Right hindlimb (tissue), 1 donor: ENCODE results near the gene CD9.
A peak's percentile ranks its signal among the peaks of the same experiment; 100 is the strongest.
"Not testable (repeated sequence)": the region's sequence is repeated elsewhere in the genome, so short reads cannot be mapped to it uniquely, and the experiment has no call there.

Experiments used
- DNase-seq: peaks from one replicate; pipeline ENCODE4 v3.0.0-alpha.2; 2018

CD9 gene

GRCh38 chr12:6180268-6181051, 19.7 kb upstream of the CD9 start:
- peak; percentile 63 for DNase-seq

- no peak for DNase-seq
These were observed 19.0 kb upstream of the CD9 start for GRCh38 chr12:6181166-6181565.

GRCh38 chr12:6181583-6182278, 18.5 kb upstream of the CD9 start:
- no peak for DNase-seq

- peak; percentile 79 for DNase-seq
These were observed 17.8 kb upstream of the CD9 start for GRCh38 chr12:6182279-6182898.

GRCh38 chr12:6183689-6184428, 16.3 kb upstream of the CD9 start:
- DNase-seq, result no peak

GRCh38 chr12:6185961-6186827, 14.0 kb upstream of the CD9 start:
- no peak for DNase-seq

GRCh38 chr12:6187948-6188793, 12.0 kb upstream of the CD9 start:
- DNase-seq, result no peak

GRCh38 chr12:6189028-6189427, 11.2 kb upstream of the CD9 start:
- no peak for DNase-seq

- not testable (repeated sequence) for DNase-seq
These were observed 10.1 kb upstream of the CD9 start for GRCh38 chr12:6189952-6190598.

- not testable (repeated sequence) for DNase-seq
These were observed 9.3 kb upstream of the CD9 start for GRCh38 chr12:6190767-6191530.

- DNase-seq, result no peak
These were observed 7.4 kb upstream of the CD9 start for GRCh38 chr12:6192604-6193380.

- no peak for DNase-seq
These were observed 6.1 kb upstream of the CD9 start for GRCh38 chr12:6193853-6194815.

- peak; percentile 90 for DNase-seq
These were observed 4.3 kb upstream of the CD9 start for GRCh38 chr12:6195665-6196535.

GRCh38 chr12:6198051-6198450, 2.1 kb upstream of the CD9 start:
- no peak for DNase-seq

- no peak for DNase-seq
These were observed 1.6 kb upstream of the CD9 start for GRCh38 chr12:6198556-6198955.

- no peak for DNase-seq
These were observed 1.1 kb upstream of the CD9 start for GRCh38 chr12:6198985-6199530.
